K562 (cell line): ENCODE data around the gene DOLPP1. TPM values are rescaled to one million over a fixed set of nuclear protein-coding genes. Genes with fewer than 3 reads are reported as not detected.

Experiments
- ATAC-seq: fragments of 200-7000 bp; cut with Tn5 transposase; 3 replicates; pipeline ENCODE4 v1.9.1; 2020; ENCODE audit warnings: moderate library complexity
- BruUV-seq: library from RNA; stranded (reverse); fragments of 400-500 nt; replicated peaks from 2 replicates; lab custom pipeline; 2021; lab: Mats Ljungman, UMichigan
- CTCF ChIA-PET: fragments of 300-600 bp; formaldehyde crosslinking; extraction: SDS; loops from one replicate; lab custom pipeline; 2021; ENCODE audit warnings: low intra/inter-chr PET ratio; lab: Yijun Ruan, JAX
- POLR2A ChIA-PET: fragments of 300-600, 350-650 bp; sonication (Branson Sonifier 250); formaldehyde crosslinking; extraction: SDS; loops from one replicate; lab custom pipeline; 2021; ENCODE audit warnings: antibody characterized with exemption, inconsistent platforms; lab: Yijun Ruan, JAX
- DNase-seq, 4 experiments: peaks; one replicate each; pipeline versions ENCODE4 v3.0.0 to v3.0.0-alpha.2; 2011 to 2018; ENCODE audit warnings: low spot score in 3 of 4, mixed read lengths in 3 of 4; ENCODE audit errors: extremely low read depth in 1 of 4
- FAIRE-seq: peaks from 2 replicates; lab custom pipeline; 2011; peaks lifted over from hg19 to GRCh38; lab: Jason Lieb, UNC
- H2AFZ ChIP-seq: 2 replicates; pipeline ENCODE4 v1.6.0; 2011; ENCODE audit warnings: low read depth, low read length, control low read depth, inconsistent platforms
- H3K27ac ChIP-seq: fragments of 200-600 bp; 3 replicates; pipeline ENCODE4 v1.8.0; 2011; ENCODE audit warnings: low read depth, mild to moderate bottlenecking, control low read depth, inconsistent platforms, low read length, moderate library complexity, mixed read lengths; ENCODE audit errors: extremely low read depth
- H3K27me3 ChIP-seq, 2 experiments: fragments of 300-600 bp in 1 of 2; 2 replicates in 1 of 2; 3 replicates in 1 of 2; pipeline versions ENCODE4 v1.6.0 to v1.8.0; 2011; ENCODE audit warnings: inconsistent platforms in 2 of 2, low read length in 2 of 2, mild to moderate bottlenecking in 1 of 2, mixed read lengths in 1 of 2, moderate library complexity in 1 of 2; ENCODE audit not compliant: control insufficient read depth in 2 of 2, insufficient read depth in 2 of 2
- H3K36me3 ChIP-seq: fragments of 300-600 bp; 3 replicates; pipeline ENCODE4 v1.8.0; 2011; ENCODE audit warnings: mild to moderate bottlenecking, low read length, inconsistent platforms; ENCODE audit not compliant: control insufficient read depth, insufficient read depth
- H3K4me1 ChIP-seq, 2 experiments: fragments of 200-600 bp in 1 of 2; replicated peaks in 1 of 2; 2 replicates in 1 of 2; 3 replicates in 1 of 2; pipeline versions ENCODE4 v1.5.1 to v1.8.0; 2011; ENCODE audit warnings: inconsistent platforms in 2 of 2, low read length in 2 of 2, mild to moderate bottlenecking in 1 of 2, mixed read lengths in 1 of 2, moderate library complexity in 1 of 2; ENCODE audit not compliant: control insufficient read depth in 2 of 2, insufficient read depth in 2 of 2
- H3K4me2 ChIP-seq: 2 replicates; pipeline ENCODE4 v1.6.1; 2011; ENCODE audit warnings: low read length, control low read depth, inconsistent platforms, mixed read lengths; ENCODE audit not compliant: insufficient read depth
- H3K4me3 ChIP-seq: fragments of 200-600 bp; sonication (generic), shearing (Covaris generic); 2 replicates; pipeline ENCODE4 v1.5.1; 2016; ENCODE audit warnings: control low read depth, inconsistent platforms
- H3K79me2 ChIP-seq: fragments of 200-600 bp; 3 replicates; pipeline ENCODE4 v1.8.0; 2011; ENCODE audit warnings: low read length, inconsistent platforms; ENCODE audit not compliant: control insufficient read depth, insufficient read depth
- H3K9ac ChIP-seq, 2 experiments: 2 replicates each; pipeline versions ENCODE4 v1.6.0 to v1.6.1; 2011; ENCODE audit warnings: low read depth in 2 of 2, low read length in 2 of 2, control low read depth in 1 of 2, inconsistent platforms in 1 of 2, mild to moderate bottlenecking in 1 of 2, mixed read lengths in 1 of 2; ENCODE audit not compliant: insufficient read depth in 1 of 2
- H3K9me1 ChIP-seq: one replicate; pipeline ENCODE4 v1.6.0; 2011; ENCODE audit warnings: inconsistent platforms, mild to moderate bottlenecking, low read length, moderate library complexity; ENCODE audit not compliant: control insufficient read depth, insufficient read depth
- H3K9me3 ChIP-seq: replicated peaks from 2 replicates; pipeline ENCODE4 v1.5.1; 2011; ENCODE audit warnings: low read depth, low read length, inconsistent platforms; ENCODE audit not compliant: control insufficient read depth, insufficient read depth
- H4K20me1 ChIP-seq: replicated peaks from 2 replicates; pipeline ENCODE4 v1.6.1; 2011; ENCODE audit warnings: low read length, inconsistent platforms, mixed read lengths; ENCODE audit not compliant: control insufficient read depth, insufficient read depth
- E2F3 ChIP-seq: fragments of 250-450 bp; sonication (Bioruptor Pico); IDR thresholded peaks from 2 replicates; pipeline ENCODE4 v1.4.0; 2020; ENCODE audit warnings: mild to moderate bottlenecking
- FOSL1 ChIP-seq: fragments of 200-800 bp; sonication (Bioruptor generic); conservative IDR thresholded peaks from 2 replicates; pipeline ENCODE4 v1.6.1; 2016; ENCODE audit warnings: missing genetic modification characterization, missing compliant biosample characterization
- GATAD2A ChIP-seq: fragments of 450-650 bp; IDR thresholded peaks from 2 replicates; pipeline ENCODE4 v1.6.1; 2017
- SIN3A ChIP-seq, 2 experiments: fragments of 150-350 bp in 1 of 2; IDR thresholded peaks; 2 replicates each; pipeline ENCODE4 v1.6.1; 2011 to 2016; ENCODE audit warnings: borderline replicate concordance in 2 of 2, low read depth in 2 of 2, low read length in 2 of 2, mild to moderate bottlenecking in 2 of 2, moderate library complexity in 2 of 2; ENCODE audit not compliant: control insufficient read depth in 1 of 2
- SOX6 ChIP-seq: fragments of 450-650 bp; IDR thresholded peaks from 2 replicates; pipeline ENCODE4 v1.6.1; 2014; ENCODE audit warnings: mild to moderate bottlenecking
- TFE3 ChIP-seq: fragments of 450-650 bp; formaldehyde crosslinking; IDR thresholded peaks from 2 replicates; pipeline ENCODE4 v1.4.0; 2020; ENCODE audit warnings: mild to moderate bottlenecking, mixed read lengths
- TOE1 ChIP-seq, 2 experiments: fragments of 450-650 bp in 1 of 2; sonication (generic) in 1 of 2; formaldehyde crosslinking in 1 of 2; IDR thresholded peaks; 2 replicates each; pipeline versions ENCODE4 v1.7.1 to v1.8.0; 2016 to 2022; ENCODE audit warnings: borderline replicate concordance in 2 of 2, mild to moderate bottlenecking in 2 of 2, antibody characterized with exemption in 1 of 2, inconsistent platforms in 1 of 2, low read depth in 1 of 2, missing genetic modification reagents in 1 of 2, moderate library complexity in 1 of 2
- U2AF2 ChIP-seq: fragments of 200-400 bp; formaldehyde crosslinking; optimal IDR thresholded peaks from 2 replicates; pipeline ENCODE3; 2017; ENCODE audit warnings: low read depth, mild to moderate bottlenecking, low read length
- ZKSCAN3 ChIP-seq: fragments of 250-450 bp; sonication (Bioruptor Pico); IDR thresholded peaks from 2 replicates; pipeline ENCODE4 v1.4.0; 2020
- ZNF239 ChIP-seq: fragments of 250-450 bp; sonication (Bioruptor Pico); IDR thresholded peaks from 2 replicates; pipeline ENCODE4 v1.4.0; 2020; ENCODE audit warnings: mild to moderate bottlenecking
- ZNF511 ChIP-seq: sonication (generic); formaldehyde crosslinking; IDR thresholded peaks from 2 replicates; pipeline ENCODE4 v1.8.0; 2022; ENCODE audit warnings: mild to moderate bottlenecking, missing genetic modification reagents
- ZNF589 ChIP-seq: fragments of 200-800 bp; sonication (Bioruptor generic); IDR thresholded peaks from 2 replicates; pipeline ENCODE4 v1.6.1; 2016; ENCODE audit warnings: low read depth, missing genetic modification characterization, missing compliant biosample characterization
- WGBS: fragments of 100-300 bp; shearing (Covaris generic); methylation state at CpG from one replicate; pipeline ENCODE4 v1.1.6; 2016; ENCODE audit warnings: low coverage, mixed read lengths; ENCODE audit not compliant: insufficient coverage; ENCODE audit errors: missing lambda C conversion rate; 5-methylcytosine and 5-hydroxymethylcytosine counted together
- in situ Hi-C: fragments of 300-500 bp; cut with MboI; formaldehyde crosslinking; loops from 4 replicates; pipeline ENCODE4 v1.15.0; 2018; ENCODE audit warnings: inconsistent platforms, mixed read lengths
- intact Hi-C: fragments of 100-400 bp; cut with micrococcal nuclease; formaldehyde crosslinking; loops from 2 replicates; pipeline ENCODE4 v1.14.2; 2022
- polyA plus RNA-seq, 8 experiments: library from polyadenylated mRNA; depleted of rRNA in 4 of 8; stranded (reverse) in 5 of 8; unstranded in 3 of 8; fragments of >200 nt; fragmentation: Nextera tagmentation in 2 of 8; fragmentation: Illumina TruSeq in 1 of 8; extraction: Ambion mirVana in 2 of 8; extraction: Trizol in 1 of 8; gene quantifications; 2 replicates each; pipeline versions ENCODE4 v1.2.1 to v1.2.3, GENCODE V29; 2011 to 2014; ENCODE audit warnings: inconsistent platforms in 1 of 8, missing spikeins in 1 of 8
- total RNA-seq, 7 experiments: library from RNA; depleted of rRNA in 6 of 7; stranded (reverse); fragments of >200 nt in 6 of 7; fragmentation: Illumina TruSeq in 2 of 7; extraction: Trizol in 2 of 7; gene quantifications; 2 replicates each; pipeline versions ENCODE4 v1.2.1 to v1.2.3, GENCODE V29; 2011 to 2021; ENCODE audit warnings: low replicate concordance in 1 of 7
- TF ChIP-seq, protein P1 (sequence below): fragments of 250-450 bp; sonication (Bioruptor Pico); IDR thresholded peaks from 2 replicates; pipeline ENCODE4 v1.6.1; 2021; ENCODE audit warnings: mild to moderate bottlenecking

Gene DOLPP1
- total and polyA plus RNA-seq, 9 of the 15 experiments (the other 6 are each of a cell fraction or from before 2014, with no cell fraction given): 3.0 to 39.8 (median 30.5) TPM

DNA sequence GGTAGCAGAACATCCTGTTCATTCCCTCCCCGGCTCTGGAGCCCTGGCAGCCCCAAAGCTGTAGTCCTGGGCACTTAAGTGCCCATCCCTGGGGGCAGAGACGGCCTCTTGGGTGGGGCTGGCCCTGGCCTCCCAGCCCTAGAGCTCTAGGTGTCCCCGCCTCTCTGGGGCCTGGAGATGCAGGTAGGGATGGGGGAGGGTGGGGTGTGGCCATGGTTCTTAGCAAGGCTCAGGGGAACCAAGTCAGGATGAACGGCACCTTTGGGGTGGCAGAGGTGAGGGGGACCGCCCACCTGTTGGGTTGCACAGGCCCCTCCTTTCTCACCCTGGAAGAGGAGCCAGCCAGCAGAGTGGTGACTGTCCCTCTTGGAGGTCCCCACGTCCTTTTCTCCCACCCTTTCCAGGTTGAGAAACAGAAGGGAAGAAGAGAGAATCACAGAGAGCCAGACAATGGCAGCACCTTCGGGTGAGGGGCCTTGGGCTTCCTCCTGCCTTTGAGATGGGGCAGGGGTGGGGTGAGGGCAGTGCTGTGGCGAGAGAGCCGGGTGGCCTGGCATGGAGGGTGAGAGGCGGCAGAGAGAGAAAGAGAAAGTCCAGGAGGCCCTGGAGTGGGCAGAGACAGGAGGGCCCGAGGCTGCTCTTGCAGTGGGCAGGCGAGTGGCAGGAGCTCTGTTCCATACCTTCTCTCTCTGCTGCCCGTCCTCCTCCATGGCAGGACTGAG, 27.3 kb downstream of the DOLPP1 start:
- CTCF ChIA-PET: no interaction called here
- WGBS: 58% methylated on average over 5 of the region's 13 CpGs
- Histone ChIP-seq H3K9ac (peak overlapping the region in 1 of 2 experiments; percentile 31; a peak in 1 of 4 replicates), H3K4me1 (peaks cover 7 to 51% of the 10 kb centered on the region in 2 experiments), H3K27ac (no peak overlapping the region), H2AFZ (no peak overlapping the region), H4K20me1 (no peaks in the 10 kb centered on the region), H3K4me2 (no peak overlapping the region), H3K79me2 (peaks cover 22% of the 10 kb centered on the region), H3K4me3 (no peak overlapping the region), H3K27me3 (no peaks in the 10 kb centered on the region), H3K9me3 (no peaks in the 10 kb centered on the region), H3K36me3 (peaks cover 3% of the 10 kb centered on the region; the same call in 1 of the 3 replicates), H3K9me1 (peaks cover under 1% of the 10 kb centered on the region)
- intact Hi-C loops: no loop called here
- POLR2A ChIA-PET: interaction anchor here (0.5 to 2.0 kb wide), 2 partner anchors 10 to 106 kb away, joined by 3 to 11 read pairs; no protein-coding TSS in a partner anchor
- no peak for FAIRE-seq
- in situ Hi-C loops: no loop called here
- BruUV-seq: no TSS peak
- ATAC-seq: no peak
- no peak for TF ChIP-seq ZKSCAN3 (CRISPR knock-in tag)
- no peak for TF ChIP-seq E2F3 (CRISPR knock-in tag)
- TF ChIP-seq ZNF239: no peak
- TF ChIP-seq TFE3 (CRISPR knock-in tag): no peak
- TF ChIP-seq ZNF511: no peak
- TF ChIP-seq SOX6: no peak
- TF ChIP-seq SIN3A (IDR thresholded peaks at IDR 0.05; ENCODE audit: borderline replicate concordance in 2 of 2, control insufficient read depth in 1 of 2, low read depth in 2 of 2, low read length in 2 of 2): no peak
- no peak for TF ChIP-seq FOSL1 (tag)
- no peak for TF ChIP-seq TOE1 (IDR thresholded peaks at IDR 0.05; ENCODE audit: borderline replicate concordance)
- no peak for TF ChIP-seq TOE1 (CRISPR knock-in tag; IDR thresholded peaks at IDR 0.05; ENCODE audit: borderline replicate concordance, low read depth)
- TF ChIP-seq GATAD2A: no peak
- TF ChIP-seq, protein P1, sequence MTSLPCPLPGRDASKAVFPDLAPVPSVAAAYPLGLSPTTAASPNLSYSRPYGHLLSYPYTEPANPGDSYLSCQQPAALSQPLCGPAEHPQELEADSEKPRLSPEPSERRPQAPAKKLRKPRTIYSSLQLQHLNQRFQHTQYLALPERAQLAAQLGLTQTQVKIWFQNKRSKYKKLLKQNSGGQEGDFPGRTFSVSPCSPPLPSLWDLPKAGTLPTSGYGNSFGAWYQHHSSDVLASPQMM (CRISPR knock-in tag): no peak
- TF ChIP-seq U2AF2: no peak
- TF ChIP-seq ZNF589 (CRISPR knock-in tag): no peak
- DNase-seq: no peak
